GM23248 (cell line): ENCODE results near the gene SLIT3.

Experiments used
- EZH2 ChIP-seq: fragments of 200-600 bp; sonication (generic); IDR thresholded peaks from 2 replicates; pipeline ENCODE4 v1.6.1; 2018; ENCODE audit warnings: antibody characterized with exemption, mild to moderate bottlenecking; ENCODE audit not compliant: insufficient read depth, poor library complexity, severe bottlenecking
- EZH2phosphoT487 ChIP-seq: fragments of 200-600 bp; sonication (generic); IDR thresholded peaks from 2 replicates; pipeline ENCODE4 v1.6.1; 2018; ENCODE audit warnings: antibody characterized with exemption, moderate library complexity, mild to moderate bottlenecking, low read depth; ENCODE audit not compliant: insufficient read depth

GRCh38 chr5:168613396-168613795, 687.5 kb downstream of the SLIT3 start:
- TF ChIP-seq EZH2 (no peak), EZH2phosphoT487 (no peak)
